ENCODE measurements around the gene CYSLTR2.

- TF ChIP-seq CTCF (IDR thresholded peaks at IDR 0.05) (no peak), POLR2A (IDR thresholded peaks at IDR 0.05) (no peak)
Measured at GRCh38 chr13:48633700-48634099, 20.0 kb upstream of the CYSLTR2 start.
